ENCODE data around the gene CD36.

Gene CD36

GRCh38 chr7:80707318-80707717 lies 68.9 kb downstream of the CD36 start:
- no peak for DNase-seq

GRCh38 chr7:80708123-80708522 lies 69.7 kb downstream of the CD36 start:
- no peak for DNase-seq

- DNase-seq: no peak
These were observed 73.1 kb downstream of the CD36 start for GRCh38 chr7:80711531-80711930.

GRCh38 chr7:80719261-80719660 lies 80.8 kb downstream of the CD36 start:
- no peak for DNase-seq

- DNase-seq: no peak
These were observed 81.7 kb downstream of the CD36 start for GRCh38 chr7:80720146-80720545.

- no peak for DNase-seq
These were observed 83.6 kb downstream of the CD36 start for GRCh38 chr7:80721883-80722615.

GRCh38 chr7:80722616-80723195 lies 84.3 kb downstream of the CD36 start:
- no peak for DNase-seq

- DNase-seq: no peak
These were observed 85.9 kb downstream of the CD36 start for GRCh38 chr7:80724249-80724871.

GRCh38 chr7:80725181-80725611 lies 86.8 kb downstream of the CD36 start:
- no peak for DNase-seq

Data from effector CD4-positive, alpha-beta T cell (primary cell).